OCI-LY1 (cell line): ENCODE results near the gene ELMO3.

Experiments used
- H2AFZ ChIP-seq: fragments of 200-600 bp; sonication (generic), shearing (Covaris generic); 2 replicates; pipeline ENCODE4 v1.6.0; 2014; ENCODE audit warnings: antibody characterized with exemption, mild to moderate bottlenecking, low read length
- H3F3A ChIP-seq: fragments of 200-600 bp; sonication (generic), shearing (Covaris generic); 2 replicates; pipeline ENCODE4 v1.6.0; 2014; ENCODE audit warnings: mild to moderate bottlenecking, antibody characterized with exemption, low read length, moderate library complexity; ENCODE audit not compliant: insufficient read depth
- H3K27ac ChIP-seq: fragments of 200-600 bp; sonication (generic); 2 replicates; pipeline ENCODE4 v1.5.1; 2014; ENCODE audit warnings: low read length, mixed run types, mild to moderate bottlenecking, low read depth; ENCODE audit not compliant: poor library complexity, severe bottlenecking
- H3K27me3 ChIP-seq: fragments of 200-600 bp; sonication (generic); 2 replicates; pipeline ENCODE4 v1.6.0; 2014; ENCODE audit warnings: antibody characterized with exemption, mild to moderate bottlenecking, low read length, moderate library complexity; ENCODE audit not compliant: insufficient read depth
- H3K36me3 ChIP-seq: fragments of 200-600 bp; sonication (generic); 2 replicates; pipeline ENCODE4 v1.6.1; 2014; ENCODE audit warnings: mild to moderate bottlenecking, antibody characterized with exemption, low read length, moderate library complexity, mixed read lengths; ENCODE audit not compliant: insufficient read depth
- H3K4me1 ChIP-seq: fragments of 200-600 bp; sonication (generic); 2 replicates; pipeline ENCODE4 v1.5.1; 2014; ENCODE audit warnings: mild to moderate bottlenecking, low read length, moderate library complexity; ENCODE audit not compliant: insufficient read depth, severe bottlenecking
- H3K4me2 ChIP-seq: fragments of 200-600 bp; sonication (generic), shearing (Covaris generic); 2 replicates; pipeline ENCODE4 v1.6.1; 2014; ENCODE audit warnings: low read length
- H3K4me3 ChIP-seq: fragments of 200-600 bp; sonication (generic); 2 replicates; pipeline ENCODE4 v1.5.1; 2014; ENCODE audit warnings: low read length, low read depth, mild to moderate bottlenecking, mixed read lengths; ENCODE audit not compliant: poor library complexity, severe bottlenecking
- H3K79me2 ChIP-seq: fragments of 200-600 bp; shearing (Covaris generic); 2 replicates; pipeline ENCODE4 v1.6.1; 2016; ENCODE audit warnings: mixed run types, low read length, mixed read lengths; ENCODE audit not compliant: insufficient read depth
- H3K9ac ChIP-seq: fragments of 200-600 bp; sonication (generic), shearing (Covaris generic); 2 replicates; pipeline ENCODE4 v1.6.1; 2014; ENCODE audit warnings: mild to moderate bottlenecking, low read length, mixed read lengths
- H3K9me2 ChIP-seq: fragments of 200-600 bp; sonication (generic), shearing (Covaris generic); 2 replicates; pipeline ENCODE4 v1.6.1; 2014; ENCODE audit warnings: low read depth, mild to moderate bottlenecking, low read length, mixed read lengths
- H3K9me3 ChIP-seq: fragments of 200-600 bp; shearing (Covaris generic); 2 replicates; pipeline ENCODE4 v1.6.1; 2014; ENCODE audit warnings: low read length, mixed read lengths
- H4K20me1 ChIP-seq: fragments of 200-600 bp; sonication (generic), shearing (Covaris generic); 2 replicates; pipeline ENCODE4 v1.6.0; 2016; ENCODE audit warnings: mild to moderate bottlenecking, low read length; ENCODE audit not compliant: insufficient read depth
- CTCF ChIP-seq: fragments of 200-600 bp; sonication (generic), shearing (Covaris generic); IDR thresholded peaks from 2 replicates; pipeline ENCODE4 v1.5.1; 2017; ENCODE audit warnings: mild to moderate bottlenecking, antibody characterized with exemption, low read length, moderate library complexity, mixed read lengths
- EZH2 ChIP-seq: fragments of 200-600 bp; sonication (generic), shearing (Covaris generic); IDR thresholded peaks from 2 replicates; pipeline ENCODE4 v1.8.0; 2017; ENCODE audit warnings: borderline replicate concordance, mixed run types, mild to moderate bottlenecking, antibody characterized with exemption, low read length, moderate library complexity, mixed read lengths

Gene ELMO3

GRCh38 chr16:67238278-67238575 lies 39.3 kb downstream of the ELMO3 start:
- no peak overlapping the region for H3K9ac ChIP-seq
- no peaks in the 10 kb centered on the region for H3K9me3 ChIP-seq
- TF ChIP-seq EZH2 (no peak), CTCF (no peak)
- H3K27me3 ChIP-seq = no peaks in the 10 kb centered on the region
- no peak overlapping the region for H3K4me3 ChIP-seq
- H3F3A ChIP-seq = no peaks in the 10 kb centered on the region
- H3K4me1 ChIP-seq = no peaks in the 10 kb centered on the region
- H3K79me2 ChIP-seq = no peaks in the 10 kb centered on the region
- no peak overlapping the region for H3K27ac ChIP-seq
- no peak overlapping the region for H2AFZ ChIP-seq
- H3K36me3 ChIP-seq = peaks cover 4% of the 10 kb centered on the region; the same call in 1 of the 2 replicates
- H3K9me2 ChIP-seq = no peaks in the 10 kb centered on the region
- H4K20me1 ChIP-seq = no peaks in the 10 kb centered on the region
- no peak overlapping the region for H3K4me2 ChIP-seq

GRCh38 chr16:67238806-67239470 lies 40.0 kb downstream of the ELMO3 start:
- TF ChIP-seq CTCF (no peak), EZH2 (no peak)
- Histone ChIP-seq H3K4me2 (no peak overlapping the region), H3K9me2 (no peaks in the 10 kb centered on the region), H3K4me3 (no peak overlapping the region), H2AFZ (no peak overlapping the region), H3K36me3 (peaks cover 4% of the 10 kb centered on the region; the same call in 1 of the 2 replicates), H3F3A (no peaks in the 10 kb centered on the region), H3K79me2 (no peaks in the 10 kb centered on the region), H3K9ac (no peak overlapping the region), H3K4me1 (no peaks in the 10 kb centered on the region), H3K27ac (no peak overlapping the region), H4K20me1 (no peaks in the 10 kb centered on the region), H3K27me3 (no peaks in the 10 kb centered on the region), H3K9me3 (no peaks in the 10 kb centered on the region)

- Histone ChIP-seq H3K9me3 (no peaks in the 10 kb centered on the region), H3K36me3 (peaks cover 4% of the 10 kb centered on the region; the same call in 1 of the 2 replicates), H3K4me3 (no peak overlapping the region), H2AFZ (no peak overlapping the region), H3F3A (no peaks in the 10 kb centered on the region), H3K27ac (no peak overlapping the region), H3K27me3 (no peaks in the 10 kb centered on the region), H3K9me2 (no peaks in the 10 kb centered on the region), H4K20me1 (no peaks in the 10 kb centered on the region), H3K9ac (no peak overlapping the region), H3K79me2 (no peaks in the 10 kb centered on the region), H3K4me1 (peaks cover 11% of the 10 kb centered on the region), H3K4me2 (no peak overlapping the region)
- TF ChIP-seq EZH2 (no peak), CTCF (no peak)
Observed at GRCh38 chr16:67240506-67240905, 41.6 kb downstream of the ELMO3 start.
